GM18907 (cell line): ENCODE results near the gene MESD.

ENCODE experiments used
- ATAC-seq: cut with Tn5 transposase; IDR thresholded peaks from one replicate; pipeline ENCODE4 v1.9.1; 2021; ENCODE audit warnings: mild to moderate bottlenecking, moderate library complexity; ENCODE audit not compliant: unreplicated experiment

The MESD gene

DNA sequence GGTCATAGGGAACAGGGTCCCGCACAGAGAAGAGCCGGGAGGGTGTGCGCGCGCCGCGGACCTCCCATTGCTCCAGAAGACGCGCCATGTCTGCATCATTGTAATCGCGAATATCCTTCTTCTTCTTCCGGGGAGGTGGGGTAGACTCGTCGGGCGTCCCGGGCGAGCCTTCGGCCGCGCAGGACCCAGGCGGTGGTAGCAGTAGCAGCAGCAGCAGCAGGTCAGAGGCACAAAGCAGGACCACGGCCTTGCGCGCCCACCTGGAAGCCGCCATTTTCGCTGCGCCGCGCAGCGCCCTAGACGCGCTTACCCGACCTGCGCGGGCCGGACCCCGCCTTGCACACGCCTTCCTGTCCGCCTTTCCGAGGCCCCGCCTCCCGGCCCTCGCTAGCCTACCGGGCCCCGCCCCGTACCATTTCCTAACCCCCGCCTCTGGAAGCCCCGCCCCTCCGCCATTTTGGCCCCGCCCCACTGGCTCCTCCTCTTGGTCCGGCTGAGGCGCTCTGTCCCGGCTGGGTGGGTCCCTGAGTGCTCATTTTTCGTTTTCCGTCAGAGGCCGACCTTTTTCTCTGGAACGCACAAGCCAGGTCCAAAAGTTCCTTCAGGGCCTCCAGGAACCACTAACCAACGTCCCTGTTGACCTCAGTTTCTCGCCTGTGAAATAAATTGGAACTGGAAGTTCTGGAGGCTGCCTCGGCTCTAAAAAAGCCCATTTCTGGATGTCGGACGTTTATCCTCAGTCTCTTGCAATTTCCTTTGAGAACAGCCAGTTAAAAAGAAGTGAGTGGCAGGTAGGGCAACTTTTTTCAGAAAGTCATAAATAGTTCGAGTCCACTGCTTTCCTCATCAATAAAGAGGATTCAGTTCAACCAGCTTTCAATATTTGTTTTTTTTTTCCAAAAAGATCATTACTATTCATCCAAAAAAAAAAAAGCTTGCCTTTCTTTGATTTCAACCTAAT, at the start of gene MESD:
TSS of gene MESD (minus strand) at position 302 of the 961 bp plus-strand sequence. CDS start at position 274, 28 bp downstream.
- peak; percentile 97 for ATAC-seq

DNA sequence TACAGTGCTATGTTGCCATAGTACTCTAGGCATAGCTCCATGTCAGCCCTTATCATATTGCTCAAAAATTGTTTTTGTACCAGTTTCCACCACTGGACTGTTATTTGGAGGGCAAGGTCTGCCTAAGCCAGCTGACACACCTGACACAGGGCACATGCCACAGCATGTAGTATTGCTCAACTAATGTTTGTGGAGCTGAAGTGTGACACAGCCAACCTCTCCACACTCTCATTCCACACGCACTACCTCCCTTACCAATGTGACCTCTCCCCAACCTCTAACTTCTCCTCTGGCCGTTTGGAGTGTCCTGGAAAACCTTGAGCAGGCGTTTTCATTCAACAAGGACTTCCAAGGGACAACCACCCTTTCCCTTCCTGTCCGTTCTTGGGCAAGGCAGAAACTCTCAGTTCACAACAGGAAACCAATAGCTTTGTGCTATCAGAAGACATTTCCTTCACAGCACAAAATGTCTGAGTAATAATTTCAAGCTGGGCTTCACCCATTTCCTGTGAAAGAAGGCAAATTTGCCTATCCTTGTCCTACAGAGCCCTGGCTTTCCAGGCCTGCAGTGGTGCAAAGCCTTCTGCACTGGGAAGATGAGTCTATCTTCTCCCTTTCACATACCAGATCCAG, 49.5 kb upstream of the MESD start:
- ATAC-seq = no peak

DNA sequence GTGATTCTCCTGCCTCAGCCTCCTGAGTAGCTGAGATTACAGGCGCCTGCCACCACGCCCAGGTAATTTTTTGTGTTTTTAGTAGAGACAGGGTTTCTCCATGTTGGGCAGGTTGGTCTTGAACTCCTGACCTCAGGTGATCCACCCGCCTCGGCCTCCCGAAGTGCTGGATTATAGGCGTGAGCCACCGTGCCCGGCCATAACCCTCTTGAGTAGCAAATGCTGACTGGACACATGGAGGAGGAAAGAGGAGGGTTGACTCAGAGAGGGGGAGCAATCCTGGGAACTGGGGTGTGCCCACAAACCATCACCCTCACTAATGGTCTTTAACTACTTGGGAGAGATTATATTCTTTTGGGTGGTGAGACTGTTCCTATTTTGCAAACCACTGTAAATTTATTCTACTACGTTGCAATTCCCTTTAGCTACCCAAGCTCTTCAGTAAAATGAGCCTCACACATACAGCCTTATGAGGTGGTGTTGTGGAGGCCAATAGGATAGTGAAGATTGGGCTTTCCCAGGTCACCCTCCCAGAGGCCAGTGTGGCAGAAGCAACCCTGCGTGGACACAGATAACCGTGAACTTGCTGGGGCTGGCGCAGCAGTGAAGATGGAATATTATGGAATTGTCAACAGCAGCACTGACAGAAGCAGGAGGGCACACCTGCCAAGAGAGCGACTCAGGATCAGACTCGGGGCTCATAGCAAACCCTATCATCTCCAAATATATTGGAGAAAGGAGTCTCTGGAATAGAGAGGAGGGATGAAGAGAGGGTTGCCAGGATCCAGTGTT, 48.5 kb upstream of the MESD start:
- ATAC-seq = no peak

DNA sequence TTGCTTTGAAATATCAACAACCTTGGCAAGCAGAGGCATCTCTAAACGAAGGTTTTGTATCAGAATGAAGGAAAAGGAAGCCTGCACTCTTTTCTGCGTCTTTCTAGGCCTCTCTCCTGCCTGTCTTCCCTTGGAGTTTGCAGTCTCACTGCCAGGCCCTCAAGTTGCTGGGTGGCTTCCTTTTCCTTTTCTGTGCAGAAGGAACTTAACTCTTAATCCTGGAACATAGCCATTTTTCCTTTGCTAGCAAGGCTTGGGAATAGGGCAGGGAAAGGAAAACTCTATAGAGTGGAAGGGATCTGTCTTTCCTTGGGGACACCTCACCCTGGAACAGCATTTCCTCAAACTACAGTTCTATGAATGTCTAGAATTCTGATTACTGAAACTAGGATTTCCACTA, 43.9 kb upstream of the MESD start:
- ATAC-seq = no peak

DNA sequence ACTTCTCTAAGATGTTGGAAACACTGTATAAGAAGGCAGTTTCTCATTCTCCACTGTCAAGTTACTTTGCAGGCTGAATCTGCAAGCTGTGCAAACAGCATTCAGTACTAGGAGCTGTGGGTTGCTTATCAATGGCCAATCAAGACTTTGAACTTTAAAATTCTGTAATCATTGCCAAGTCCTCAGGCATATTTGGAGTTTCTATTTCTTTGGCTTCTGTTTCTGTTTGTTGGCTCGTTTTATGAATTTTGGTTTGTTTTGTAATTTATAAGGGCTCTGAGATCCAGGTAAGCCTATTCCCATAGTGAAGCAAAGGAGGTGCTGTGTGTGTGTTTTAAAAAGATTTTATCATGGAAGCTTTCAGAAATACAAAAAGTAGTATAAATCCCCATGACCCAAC, 43.2 kb upstream of the MESD start:
- no peak for ATAC-seq

DNA sequence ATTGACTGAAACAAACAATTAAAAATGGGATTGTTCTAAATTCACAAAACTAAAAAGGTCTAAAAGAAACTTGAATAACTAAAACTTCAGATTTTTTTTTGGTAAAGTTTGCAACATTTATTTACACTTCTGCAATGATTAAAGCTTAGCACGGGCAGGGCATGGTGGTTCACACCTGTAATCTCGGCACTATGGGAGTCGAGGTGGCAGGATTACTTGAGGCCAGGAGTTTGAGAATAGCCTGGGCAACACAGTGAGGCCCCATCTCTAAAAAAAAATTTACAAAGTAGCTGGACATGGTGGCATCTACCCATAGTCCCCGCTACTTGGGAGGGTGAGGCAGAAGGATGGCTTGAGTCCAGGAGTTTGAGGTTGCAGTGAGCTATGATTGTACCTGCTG, 42.7 kb upstream of the MESD start:
- ATAC-seq = no peak

DNA sequence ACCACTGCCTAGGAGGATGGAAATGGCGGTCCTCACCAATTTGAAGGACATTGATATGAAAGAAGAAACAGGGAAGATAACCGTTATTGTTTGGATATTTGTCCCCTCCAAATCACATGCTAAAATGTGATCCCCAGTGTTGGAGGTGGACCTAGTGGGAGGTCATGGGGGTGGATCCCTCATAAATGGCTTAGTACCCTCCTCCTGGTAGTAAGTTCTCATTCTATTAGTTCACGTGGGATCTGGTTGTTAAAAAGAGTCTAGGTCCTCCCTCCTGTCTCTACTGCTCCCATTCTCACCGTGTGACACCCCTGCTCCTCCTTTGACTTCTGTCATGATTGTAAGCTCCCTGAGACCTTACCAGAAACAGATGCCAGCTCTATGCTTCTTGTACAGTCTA, 41.6 kb upstream of the MESD start:
- ATAC-seq = no peak

DNA sequence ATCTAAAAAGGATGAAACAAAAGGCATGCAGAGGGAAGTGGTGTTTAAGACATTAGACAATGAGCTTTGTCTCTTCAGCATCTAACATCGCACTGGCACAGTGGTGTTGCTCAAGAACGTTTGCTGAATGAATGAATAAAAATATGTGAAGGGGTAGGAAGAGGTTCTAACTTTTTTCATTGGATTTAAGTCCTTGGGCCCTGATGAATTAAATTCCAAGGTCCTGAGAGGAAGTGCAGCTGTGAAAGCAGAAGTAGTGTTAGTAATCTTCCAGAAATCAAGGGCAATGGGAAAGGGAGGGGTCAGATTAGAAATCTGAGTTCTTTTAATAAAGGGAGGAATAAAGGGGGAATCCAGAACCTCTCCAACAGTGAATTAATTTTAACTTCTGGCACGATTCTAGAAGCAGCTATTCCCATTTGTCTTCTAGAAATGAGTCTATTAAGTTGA, 40.7 kb upstream of the MESD start:
- ATAC-seq = no peak

DNA sequence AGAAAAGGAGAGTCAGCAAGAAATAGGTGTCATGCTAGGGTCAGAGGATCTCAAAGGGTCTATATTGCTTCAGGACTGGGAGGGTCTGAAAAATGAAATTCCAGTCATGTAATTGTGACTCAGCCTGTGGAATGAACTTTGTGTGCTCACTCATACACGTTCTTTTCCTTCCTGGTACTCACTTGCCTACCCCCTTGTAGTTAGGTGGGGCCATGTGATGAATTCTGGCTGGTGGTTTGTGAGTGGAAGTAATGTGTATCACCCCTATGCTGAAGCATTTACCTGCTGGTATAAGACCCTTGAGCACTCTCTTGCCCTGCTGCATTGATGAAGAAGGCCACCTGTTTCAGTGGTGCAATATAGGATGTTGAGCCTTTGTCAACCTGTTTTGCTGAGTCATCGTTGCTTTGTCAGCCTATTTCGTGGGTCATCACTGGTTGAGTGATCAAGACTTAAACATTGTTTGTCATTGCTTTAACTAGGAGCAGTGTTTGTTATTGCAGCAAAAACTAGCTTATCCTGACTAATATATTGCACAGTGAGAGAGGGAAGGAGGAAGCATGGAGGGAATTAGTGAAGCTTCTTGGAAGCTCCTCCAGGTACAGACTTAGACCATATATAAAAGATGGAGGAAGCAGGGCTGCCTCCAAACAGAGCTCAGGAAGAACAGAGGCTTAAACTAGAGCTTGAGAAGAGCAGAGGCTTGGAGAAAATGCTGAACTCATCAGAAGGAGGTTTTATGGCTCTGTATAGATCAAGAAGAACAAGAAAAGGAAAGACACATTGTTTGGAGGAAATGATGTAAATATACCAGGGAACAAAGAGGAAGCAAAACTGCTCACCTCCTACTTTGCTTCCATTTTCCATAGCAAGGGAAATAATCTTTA, 40.0 kb upstream of the MESD start:
- no peak for ATAC-seq

DNA sequence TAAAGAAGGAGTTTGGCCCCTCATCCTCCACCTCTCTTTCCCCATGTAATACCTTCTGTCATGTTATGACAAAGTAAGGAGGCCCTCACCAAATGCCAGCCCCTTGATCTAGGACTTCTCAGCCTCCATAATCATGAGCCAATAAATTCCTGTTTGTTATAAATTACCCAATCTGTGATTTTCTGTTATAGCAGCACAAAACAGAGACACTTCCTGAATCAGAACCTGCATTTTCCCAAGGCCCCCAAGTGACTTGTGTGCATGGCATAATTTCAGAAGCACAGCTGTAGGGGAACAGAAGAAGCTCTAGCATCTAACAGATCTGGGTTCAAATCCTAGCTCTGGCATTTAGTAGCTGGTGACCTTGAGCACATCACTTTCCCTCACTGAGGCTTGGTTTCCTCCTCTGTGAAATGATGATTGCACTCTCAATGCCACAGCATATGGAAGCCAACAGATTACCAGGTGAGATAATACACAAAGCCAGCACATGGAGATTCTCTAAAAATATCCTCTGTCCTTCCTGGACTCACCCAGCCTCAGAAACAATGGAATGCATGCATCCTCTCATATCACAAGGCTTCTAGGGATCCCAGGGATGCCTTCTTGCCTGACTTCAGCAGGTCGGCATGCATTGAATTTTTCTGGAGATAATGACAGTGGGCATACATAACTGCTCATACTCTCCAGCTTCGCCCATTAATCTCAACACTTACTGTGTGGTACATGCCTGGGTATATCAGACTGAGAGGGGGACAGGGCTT, 37.4 kb upstream of the MESD start:
- ATAC-seq = no peak

DNA sequence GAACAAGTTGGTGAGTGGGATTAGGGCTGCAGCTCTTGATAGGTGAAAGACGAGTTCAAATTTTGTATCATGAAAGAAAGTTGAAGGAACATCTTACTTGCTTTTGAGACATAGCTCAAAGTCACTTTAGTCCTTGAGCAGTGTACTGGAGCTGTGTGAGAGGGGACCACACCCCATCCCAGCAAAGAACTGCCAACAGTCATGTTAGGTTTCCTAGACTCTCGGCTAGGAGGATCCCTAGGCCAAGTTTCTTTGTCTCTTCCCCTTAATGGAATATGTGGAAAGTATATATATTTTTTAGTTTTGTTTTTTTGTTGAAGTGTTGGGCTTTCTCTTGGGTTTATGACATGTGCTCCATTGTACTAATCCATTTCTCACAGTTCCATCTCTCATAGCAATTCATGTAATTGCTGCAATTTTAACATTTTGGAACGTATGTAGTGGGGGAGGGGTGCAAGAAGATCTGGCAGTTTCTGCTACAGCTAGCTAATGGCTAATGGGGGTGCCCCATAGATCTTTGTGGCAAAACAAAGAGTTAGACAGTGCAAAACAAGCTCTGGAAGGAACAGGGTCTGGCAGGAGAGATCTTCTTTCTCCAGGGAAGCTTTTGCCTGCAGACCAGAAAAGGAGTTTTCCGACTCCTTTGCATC, 36.2 kb upstream of the MESD start:
- no peak for ATAC-seq

DNA sequence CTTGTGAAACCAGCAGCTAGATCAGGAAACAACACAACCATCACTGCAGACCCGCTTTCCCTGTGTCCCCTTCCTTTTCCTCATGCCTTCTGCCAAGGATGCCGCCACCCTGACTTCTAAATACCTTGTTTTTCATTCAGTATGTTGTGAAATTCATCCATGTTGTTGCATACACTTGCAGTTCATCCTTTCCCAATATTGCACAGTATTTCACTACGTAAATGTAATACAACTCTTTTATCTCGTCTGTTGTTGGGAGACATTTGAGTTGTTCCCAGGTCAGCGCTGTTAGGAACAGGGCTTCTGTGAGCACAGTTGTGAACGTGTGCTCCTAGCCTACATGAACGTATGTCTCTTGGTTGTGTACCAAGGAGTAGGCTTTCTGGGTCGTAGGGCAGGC, 35.3 kb upstream of the MESD start:
- ATAC-seq = no peak

DNA sequence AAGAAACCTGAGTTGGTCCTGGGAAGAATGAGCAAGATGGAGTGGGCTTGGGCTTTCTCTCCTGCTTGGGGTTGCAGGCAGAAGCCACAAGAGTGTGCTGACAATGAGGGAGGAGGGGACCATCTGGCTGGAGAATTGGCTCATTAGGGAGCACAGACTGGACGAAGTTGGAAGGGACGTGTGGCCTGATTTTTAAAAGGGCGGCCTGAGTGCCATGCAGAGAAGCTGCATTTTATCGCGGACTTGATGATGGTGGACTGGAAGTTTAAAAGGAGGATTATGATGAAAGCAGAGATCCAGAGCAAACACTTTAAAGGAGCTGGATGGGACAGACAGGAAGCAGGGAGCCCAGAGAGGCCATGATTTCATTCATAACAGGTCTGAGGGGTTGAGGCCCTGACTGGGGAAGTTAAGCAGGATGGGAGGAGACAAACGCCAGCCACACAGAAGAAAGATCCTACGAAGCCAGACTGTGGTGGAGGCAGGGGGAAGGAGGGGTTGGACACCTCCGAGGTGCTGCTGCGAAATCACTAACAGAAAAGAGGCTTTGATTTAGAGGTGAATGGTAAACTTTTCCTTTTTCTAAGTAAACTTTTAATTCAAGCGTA, 34.8 kb upstream of the MESD start:
- peak; percentile 6 for ATAC-seq

DNA sequence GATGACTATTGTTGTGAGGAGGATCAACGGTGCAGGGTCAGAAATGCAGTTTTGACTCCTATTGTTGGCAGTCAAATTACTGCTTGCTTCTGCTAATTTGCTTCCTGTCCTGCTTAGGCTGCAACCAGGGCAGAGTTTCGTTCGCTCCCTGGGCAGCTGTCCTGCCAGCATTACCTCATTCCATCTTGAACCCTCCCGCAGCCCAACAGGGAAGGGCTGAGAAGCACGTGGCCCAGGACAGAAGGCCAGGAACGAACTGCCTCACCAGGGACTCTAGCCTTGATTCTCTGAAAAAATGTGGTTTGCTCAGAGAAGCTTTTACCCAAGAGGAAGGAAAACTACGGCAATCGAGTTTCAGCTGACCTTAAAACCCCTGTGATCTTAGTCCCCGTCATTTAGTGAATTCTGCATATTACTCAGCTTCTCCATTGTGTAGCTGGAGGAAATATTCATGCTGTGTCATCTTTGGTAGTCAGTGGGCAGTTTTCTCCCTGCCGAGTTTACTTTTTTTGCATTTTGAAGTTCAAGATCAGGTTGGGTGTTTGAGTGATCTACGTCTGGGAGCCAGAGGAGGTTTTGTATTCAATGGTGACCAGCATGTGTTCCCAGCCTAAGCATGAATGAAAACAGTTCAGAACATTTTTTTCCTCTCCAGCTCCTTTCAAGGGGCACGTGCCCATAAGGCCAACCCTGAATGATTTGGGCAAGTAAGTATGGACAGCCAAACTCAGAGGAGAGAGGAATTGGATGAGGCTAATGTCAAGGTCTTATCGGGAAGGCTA, 34.1 kb upstream of the MESD start:
- ATAC-seq = peak; percentile 90

DNA sequence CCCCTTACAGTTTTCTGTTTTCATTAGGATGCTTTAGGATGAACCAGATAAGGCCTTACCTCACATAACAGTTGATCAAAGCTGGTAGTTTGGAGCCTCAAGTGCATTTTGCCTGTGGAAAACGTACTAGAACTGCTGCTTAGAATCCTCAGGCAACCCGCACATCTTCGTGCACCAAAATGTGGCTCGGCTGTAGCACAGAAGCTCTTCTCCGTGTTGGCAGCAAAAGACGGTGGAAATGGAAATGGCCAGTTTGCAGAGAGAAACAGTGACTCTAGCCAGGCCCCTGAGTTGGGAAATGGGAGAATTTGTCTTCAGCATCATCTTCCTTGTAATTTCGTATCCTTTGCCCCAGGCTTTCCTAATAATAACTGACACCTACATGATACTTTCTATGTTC, 31.7 kb upstream of the MESD start:
- ATAC-seq = no peak

DNA sequence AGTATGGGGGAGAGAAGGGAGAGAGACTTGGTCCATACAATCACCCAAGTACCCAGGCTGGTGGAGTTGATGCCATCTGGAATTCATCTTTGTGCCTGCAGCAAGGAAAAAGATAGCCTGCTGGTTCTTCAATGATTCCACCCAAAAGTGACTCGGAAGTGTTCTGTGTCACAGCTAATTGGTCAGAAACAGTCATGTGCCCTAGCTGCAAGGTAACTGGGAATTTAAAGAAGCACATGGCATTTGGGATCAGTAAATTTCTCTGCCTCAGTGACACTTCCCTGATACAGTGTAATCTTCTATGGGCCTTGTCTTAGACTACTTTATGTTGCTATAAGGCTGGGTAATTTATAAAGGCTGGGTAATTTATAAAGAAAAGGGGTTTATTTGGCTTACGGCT, 28.6 kb upstream of the MESD start:
- no peak for ATAC-seq

DNA sequence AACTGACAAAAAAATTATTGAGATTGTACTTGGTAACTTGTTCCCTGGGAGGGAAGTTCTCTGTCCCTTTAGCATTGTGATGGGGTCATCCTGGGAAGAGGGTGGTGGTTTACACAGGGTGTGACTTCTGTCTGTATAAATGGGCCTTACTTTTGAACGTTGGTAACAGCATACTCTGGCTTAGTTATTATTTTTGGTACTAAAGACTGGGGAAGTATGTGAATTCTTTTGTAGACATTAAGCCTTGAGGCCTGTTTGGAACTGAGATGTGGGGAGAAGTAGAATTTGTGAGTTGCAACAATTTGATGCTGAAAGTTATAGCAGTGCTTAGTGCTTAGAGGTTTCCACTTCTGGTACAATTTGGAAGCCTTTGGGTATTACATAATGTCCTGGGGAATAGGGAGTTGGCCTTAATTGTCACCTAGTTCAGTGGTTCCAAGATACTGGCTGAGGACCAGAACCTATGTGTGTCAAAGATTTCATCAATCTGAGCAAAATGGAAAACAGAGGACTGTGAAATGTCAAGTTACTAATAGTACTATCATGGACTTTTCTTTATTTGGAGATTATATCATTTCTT, 27.0 kb upstream of the MESD start:
- no peak for ATAC-seq
